GM23338 (cell line): ENCODE data around the gene CRTC3. TPM values are rescaled to one million over a fixed set of nuclear protein-coding genes. Genes with fewer than 3 reads are reported as not detected.
"Not testable (repeated sequence)": the region's sequence is repeated elsewhere in the genome, so short reads cannot be mapped to it uniquely, and the experiment has no call there.

ENCODE experiments used
- ATAC-seq: fragments of 200-7000 bp; cut with Tn5 transposase; 3 replicates; pipeline ENCODE4 v1.9.1; 2020
- DNase-seq: peaks from one replicate; pipeline ENCODE4 v3.0.0-alpha.2; 2015; ENCODE audit warnings: low spot score
- H2AFZ ChIP-seq: fragments of 200-600 bp; sonication (generic); 2 replicates; pipeline ENCODE4 v1.8.0; 2016; ENCODE audit warnings: antibody characterized with exemption, mild to moderate bottlenecking, moderate library complexity
- H3F3A ChIP-seq: fragments of 200-600 bp; sonication (generic); replicated peaks from 2 replicates; pipeline ENCODE4 v1.8.0; 2017; ENCODE audit warnings: antibody characterized with exemption, mixed run types, low read depth
- H3K27ac ChIP-seq: fragments of 200-600 bp; sonication (generic); 2 replicates; pipeline ENCODE4 v1.6.1; 2016; ENCODE audit warnings: low read depth
- H3K27me3 ChIP-seq: fragments of 200-600 bp; sonication (generic); 2 replicates; pipeline ENCODE4 v1.8.0; 2016; ENCODE audit warnings: mild to moderate bottlenecking, mixed run types, moderate library complexity; ENCODE audit not compliant: insufficient read depth
- H3K36me3 ChIP-seq: fragments of 200-600 bp; sonication (generic); 2 replicates; pipeline ENCODE4 v1.8.0; 2016; ENCODE audit warnings: mild to moderate bottlenecking; ENCODE audit not compliant: insufficient read depth
- H3K4me1 ChIP-seq: fragments of 200-600 bp; sonication (generic); 2 replicates; pipeline ENCODE4 v1.8.0; 2016; ENCODE audit warnings: mild to moderate bottlenecking, moderate library complexity; ENCODE audit not compliant: insufficient read depth
- H3K4me2 ChIP-seq: fragments of 200-600 bp; sonication (generic); 2 replicates; pipeline ENCODE4 v1.7.1; 2017; ENCODE audit warnings: mixed run types
- H3K4me3 ChIP-seq: fragments of 200-600 bp; sonication (generic); 2 replicates; pipeline ENCODE4 v1.6.1; 2016; ENCODE audit warnings: mixed run types
- H3K79me2 ChIP-seq: fragments of 200-600 bp; sonication (generic); replicated peaks from 2 replicates; pipeline ENCODE4 v1.8.0; 2017; ENCODE audit warnings: mild to moderate bottlenecking; ENCODE audit not compliant: insufficient read depth
- H3K9me2 ChIP-seq: fragments of 200-600 bp; sonication (generic); 2 replicates; pipeline ENCODE4 v1.8.0; 2017; ENCODE audit not compliant: insufficient read depth
- H4K20me1 ChIP-seq: fragments of 200-600 bp; sonication (generic); replicated peaks from 2 replicates; pipeline ENCODE4 v1.8.0; 2017; ENCODE audit warnings: mild to moderate bottlenecking; ENCODE audit not compliant: insufficient read depth
- H3K27ac Mint-ChIP-seq: 2 replicates; pipeline ENCODE4 v1.8.0; 2020; ENCODE audit warnings: inconsistent platforms, mild to moderate bottlenecking, moderate library complexity, mixed read lengths
- H3K27me3 Mint-ChIP-seq: 3 replicates; pipeline ENCODE4 v1.8.0; 2022; ENCODE audit warnings: low read depth, mild to moderate bottlenecking, moderate library complexity, mixed read lengths, inconsistent platforms; ENCODE audit not compliant: insufficient read depth, poor library complexity
- H3K36me3 Mint-ChIP-seq: 3 replicates; pipeline ENCODE4 v1.8.0; 2021; ENCODE audit warnings: low read depth, mild to moderate bottlenecking, inconsistent platforms, moderate library complexity, mixed read lengths
- H3K4me1 Mint-ChIP-seq: 3 replicates; pipeline ENCODE4 v1.8.0; 2020; ENCODE audit warnings: mild to moderate bottlenecking, inconsistent platforms, mixed read lengths
- H3K4me3 Mint-ChIP-seq: 3 replicates; pipeline ENCODE4 v1.8.0; 2021; ENCODE audit warnings: moderate library complexity, mild to moderate bottlenecking, inconsistent platforms, mixed read lengths
- H3K9me3 Mint-ChIP-seq: 3 replicates; pipeline ENCODE4 v1.8.0; 2020; ENCODE audit warnings: moderate library complexity, mild to moderate bottlenecking, inconsistent platforms, mixed read lengths
- CREB1 ChIP-seq: fragments of 250-450 bp; sonication (Bioruptor Pico); IDR thresholded peaks from 2 replicates; pipeline ENCODE4 v1.5.0; 2020; ENCODE audit warnings: low read depth, mild to moderate bottlenecking, moderate library complexity
- CTCF ChIP-seq, 2 experiments: fragments of 200-600 bp in 1 of 2; sonication (generic) in 1 of 2; conservative IDR thresholded peaks; 2 replicates each; pipeline versions ENCODE4 v1.5.1 to v1.6.1; 2016 to 2017; ENCODE audit warnings: antibody characterized with exemption in 2 of 2, low read depth in 2 of 2, mild to moderate bottlenecking in 2 of 2, moderate library complexity in 1 of 2
- ETS1 ChIP-seq: IDR thresholded peaks from 2 replicates; pipeline ENCODE4 v1.6.1; 2016; ENCODE audit warnings: antibody characterized with exemption
- EZH2 ChIP-seq: fragments of 200-600 bp; sonication (generic); IDR thresholded peaks from one replicate; pipeline ENCODE4 v1.8.0; 2017; ENCODE audit warnings: antibody characterized with exemption, mild to moderate bottlenecking, low read depth; ENCODE audit not compliant: unreplicated experiment
- REST ChIP-seq: IDR thresholded peaks from one replicate; pipeline ENCODE4 v1.6.1; 2018; ENCODE audit warnings: antibody characterized with exemption; ENCODE audit not compliant: unreplicated experiment
- STAT1 ChIP-seq: IDR thresholded peaks from one replicate; pipeline ENCODE4 v1.6.1; 2016; ENCODE audit warnings: antibody characterized with exemption; ENCODE audit not compliant: unreplicated experiment
- polyA plus RNA-seq: library from polyadenylated mRNA; unstranded; fragments of >200 nt; fragmentation: Nextera tagmentation; extraction: Ambion mirVana; gene quantifications from 2 replicates; pipeline ENCODE4 v1.2.1, GENCODE V29; 2016
- total RNA-seq: library from RNA; depleted of rRNA; stranded (reverse); fragments of >200 nt; shearing (Covaris generic); gene quantifications from 2 replicates; pipeline ENCODE4 v1.2.3, GENCODE V29; 2014

CRTC3 gene
- total and polyA plus RNA-seq, 2 experiments from 2014 or later: 2.8 to 3.8 TPM

GRCh38 chr15:90667755-90668345, 138.1 kb downstream of the CRTC3 start:
- not testable (repeated sequence) for ATAC-seq, H3F3A ChIP-seq, H3K4me1 Mint-ChIP-seq, H3K79me2 ChIP-seq, H3K27ac Mint-ChIP-seq, H3K4me1 ChIP-seq, H3K9me2 ChIP-seq, H3K36me3 ChIP-seq, H2AFZ ChIP-seq, H3K9me3 Mint-ChIP-seq, DNase-seq, H3K27ac ChIP-seq, H3K4me2 ChIP-seq, H3K36me3 Mint-ChIP-seq, H3K4me3 Mint-ChIP-seq, H3K4me3 ChIP-seq, H3K27me3 ChIP-seq, H4K20me1 ChIP-seq
- H3K27me3 Mint-ChIP-seq: peaks cover 27% of the 10 kb centered on the region

GRCh38 chr15:90670631-90671030, 140.9 kb downstream of the CRTC3 start:
- peaks cover 20% of the 10 kb centered on the region for H3K27me3 Mint-ChIP-seq

GRCh38 chr15:90671216-90671615, 141.5 kb downstream of the CRTC3 start:
- no peaks in the 10 kb centered on the region for H3K36me3 Mint-ChIP-seq
- H3K27me3 Mint-ChIP-seq: peaks cover 15% of the 10 kb centered on the region
- no peak overlapping the region for H3K27ac Mint-ChIP-seq
- TF ChIP-seq REST (no peak), ETS1 (no peak), STAT1 (no peak), CTCF (conservative IDR thresholded peaks at IDR 0.05; ENCODE audit: low read depth in 2 of 2) (no peak), CREB1 (CRISPR knock-in tag) (no peak), EZH2 (no peak)
- Histone ChIP-seq H3K4me2 (no peak overlapping the region), H3K79me2 (no peaks in the 10 kb centered on the region), H4K20me1 (no peaks in the 10 kb centered on the region), H2AFZ (no peak overlapping the region), H3F3A (no peaks in the 10 kb centered on the region), H3K4me1 (no peaks in the 10 kb centered on the region), H3K4me3 (no peak overlapping the region), H3K27me3 (no peaks in the 10 kb centered on the region), H3K9me2 (0 out of 2 replicates have a peak, but pooled peaks cover 5% of the 10 kb centered on the region), H3K27ac (no peak overlapping the region), H3K36me3 (no peaks in the 10 kb centered on the region)
- ATAC-seq: no peak
- no peak overlapping the region for H3K4me3 Mint-ChIP-seq
- H3K4me1 Mint-ChIP-seq: no peaks in the 10 kb centered on the region; the same call in 2 of the 3 replicates
- H3K9me3 Mint-ChIP-seq: no peaks in the 10 kb centered on the region; the same call in 2 of the 3 replicates
- DNase-seq: no peak

More at GRCh38 chr15:90670631-90671030, 140.9 kb downstream of the CRTC3 start:
- H3K4me1 ChIP-seq, DNase-seq, H3K4me3 Mint-ChIP-seq, H3K4me1 Mint-ChIP-seq, H3K36me3 Mint-ChIP-seq, H3K36me3 ChIP-seq, H3K79me2 ChIP-seq, ATAC-seq, H3K9me3 Mint-ChIP-seq, H3F3A ChIP-seq, H3K27me3 ChIP-seq, H3K27ac ChIP-seq, H3K27ac Mint-ChIP-seq, H3K4me3 ChIP-seq, H2AFZ ChIP-seq, H4K20me1 ChIP-seq, H3K4me2 ChIP-seq, H3K9me2 ChIP-seq: not testable (repeated sequence)

- H3K9me2 ChIP-seq, H2AFZ ChIP-seq, H4K20me1 ChIP-seq, H3K36me3 ChIP-seq, H3F3A ChIP-seq, H3K27ac ChIP-seq, H3K27me3 ChIP-seq, H3K79me2 ChIP-seq, H3K27me3 Mint-ChIP-seq, ATAC-seq, H3K4me3 Mint-ChIP-seq, H3K4me2 ChIP-seq, H3K27ac Mint-ChIP-seq, H3K4me1 Mint-ChIP-seq, H3K9me3 Mint-ChIP-seq, DNase-seq, H3K4me1 ChIP-seq, H3K36me3 Mint-ChIP-seq, H3K4me3 ChIP-seq: not testable (repeated sequence)
Observed at GRCh38 chr15:90673357-90673756, 143.6 kb downstream of the CRTC3 start.
